ENCODE data around the gene NT5M. TPM values are rescaled to one million over a fixed set of nuclear protein-coding genes. Genes with fewer than 3 reads are reported as not detected.
A peak's percentile ranks its signal among the peaks of the same experiment; 100 is the strongest.
"Not testable (repeated sequence)": the region's sequence is repeated elsewhere in the genome, so short reads cannot be mapped to it uniquely, and the experiment has no call there.

NT5M gene
- 1.9 TPM for total RNA-seq
- long read RNA-seq, partial matches to known transcripts: 0 of 5 reads
- long read RNA-seq, other reads (novel, unspliced or antisense): 2 of 5 reads

- Histone ChIP-seq H3K4me3 (peak within 1 kb of the TSS; percentile 58), H3K36me3 (no peaks in the 10 kb centered on the region), H3K27ac (peak within 1 kb of the TSS; percentile 17), H3K9me3 (no peaks in the 10 kb centered on the region), H3K27me3 (no peaks in the 10 kb centered on the region), H3K4me1 (peaks cover 23% of the 10 kb centered on the region)
- intact Hi-C loops (cut with DNase I): no loop called here
- TF ChIP-seq CTCF (IDR thresholded peaks at IDR 0.05): no peak
- ATAC-seq (peak; percentile 89), DNase-seq (peak; percentile 90)
Measured at GRCh38 chr17:17303010-17303846, at the start of gene NT5M. TSS of gene NT5M (plus strand) at chr17:17303373. CDS start at chr17:17303551, 178 bp downstream.

- no peaks in the 10 kb centered on the region for H3K9me3 ChIP-seq
- peaks cover 100% of the 10 kb centered on the region for H3K36me3 ChIP-seq
- peak; percentile 78 for ATAC-seq
- TF ChIP-seq CTCF (IDR thresholded peaks at IDR 0.05): no peak
- H3K27ac ChIP-seq: no peak overlapping the region
- no peaks in the 10 kb centered on the region for H3K4me1 ChIP-seq
- intact Hi-C loops (cut with DNase I): no loop called here
- no peak overlapping the region for H3K4me3 ChIP-seq
- H3K27me3 ChIP-seq: no peaks in the 10 kb centered on the region
- no peak for DNase-seq
Measured at GRCh38 chr17:17253406-17253805, 49.8 kb upstream of the NT5M start.

GRCh38 chr17:17254036-17254435 lies 49.1 kb upstream of the NT5M start:
- no peaks in the 10 kb centered on the region for H3K4me1 ChIP-seq
- H3K36me3 ChIP-seq: peaks cover 100% of the 10 kb centered on the region
- ATAC-seq (peak; percentile 78), DNase-seq (no peak)
- no peak overlapping the region for H3K4me3 ChIP-seq
- no peak overlapping the region for H3K27ac ChIP-seq
- no peaks in the 10 kb centered on the region for H3K9me3 ChIP-seq
- no peak for TF ChIP-seq CTCF (IDR thresholded peaks at IDR 0.05)
- intact Hi-C loops (cut with DNase I): no loop called here
- no peaks in the 10 kb centered on the region for H3K27me3 ChIP-seq

GRCh38 chr17:17255689-17256088 lies 47.5 kb upstream of the NT5M start:
- H3K4me3 ChIP-seq; H3K27me3 ChIP-seq; ATAC-seq; H3K9me3 ChIP-seq; DNase-seq; H3K4me1 ChIP-seq; intact Hi-C loops (cut with DNase I); H3K27ac ChIP-seq: not testable (repeated sequence)
- peaks cover 100% of the 10 kb centered on the region for H3K36me3 ChIP-seq

- ATAC-seq (no peak), DNase-seq (no peak)
- Histone ChIP-seq H3K9me3 (no peaks in the 10 kb centered on the region), H3K27ac (no peak overlapping the region), H3K27me3 (no peaks in the 10 kb centered on the region), H3K4me1 (no peaks in the 10 kb centered on the region), H3K4me3 (no peak overlapping the region), H3K36me3 (peaks cover 100% of the 10 kb centered on the region)
- intact Hi-C loops (cut with DNase I): no loop called here
- TF ChIP-seq CTCF (IDR thresholded peaks at IDR 0.05): no peak
Measured at GRCh38 chr17:17256316-17256715, 46.9 kb upstream of the NT5M start.

- Histone ChIP-seq H3K4me1 (no peaks in the 10 kb centered on the region), H3K27ac (no peak overlapping the region), H3K27me3 (no peaks in the 10 kb centered on the region), H3K4me3 (no peak overlapping the region), H3K36me3 (peaks cover 98% of the 10 kb centered on the region), H3K9me3 (no peaks in the 10 kb centered on the region)
- no peak for TF ChIP-seq CTCF (IDR thresholded peaks at IDR 0.05)
- intact Hi-C loops (cut with DNase I): no loop called here
- ATAC-seq: no peak
- no peak for DNase-seq
Measured at GRCh38 chr17:17258011-17258410, 45.2 kb upstream of the NT5M start.

Data from upper lobe of right lung (tissue), 1 donor.